K562 (cell line): ENCODE data around the gene MYH6. TPM values are rescaled to one million over a fixed set of nuclear protein-coding genes. Genes with fewer than 3 reads are reported as not detected.
A peak's percentile ranks its signal among the peaks of the same experiment; 100 is the strongest.

Experiments used
- ATAC-seq: fragments of 200-7000 bp; cut with Tn5 transposase; 3 replicates; pipeline ENCODE4 v1.9.1; 2020; ENCODE audit warnings: moderate library complexity
- BruUV-seq: library from RNA; stranded (reverse); fragments of 400-500 nt; replicated peaks from 2 replicates; lab custom pipeline; 2021; lab: Mats Ljungman, UMichigan
- CTCF ChIA-PET: fragments of 300-600 bp; formaldehyde crosslinking; extraction: SDS; loops from one replicate; lab custom pipeline; 2021; ENCODE audit warnings: low intra/inter-chr PET ratio; lab: Yijun Ruan, JAX
- POLR2A ChIA-PET: fragments of 300-600, 350-650 bp; sonication (Branson Sonifier 250); formaldehyde crosslinking; extraction: SDS; loops from one replicate; lab custom pipeline; 2021; ENCODE audit warnings: antibody characterized with exemption, inconsistent platforms; lab: Yijun Ruan, JAX
- DNase-seq, 4 experiments: peaks; one replicate each; pipeline versions ENCODE4 v3.0.0 to v3.0.0-alpha.2; 2011 to 2018; ENCODE audit warnings: low spot score in 3 of 4, mixed read lengths in 3 of 4; ENCODE audit errors: extremely low read depth in 1 of 4
- FAIRE-seq: peaks from 2 replicates; lab custom pipeline; 2011; peaks lifted over from hg19 to GRCh38; lab: Jason Lieb, UNC
- H2AFZ ChIP-seq: 2 replicates; pipeline ENCODE4 v1.6.0; 2011; ENCODE audit warnings: low read depth, low read length, control low read depth, inconsistent platforms
- H3K27ac ChIP-seq: fragments of 200-600 bp; 3 replicates; pipeline ENCODE4 v1.8.0; 2011; ENCODE audit warnings: low read depth, mild to moderate bottlenecking, control low read depth, inconsistent platforms, low read length, moderate library complexity, mixed read lengths; ENCODE audit errors: extremely low read depth
- H3K27me3 ChIP-seq, 2 experiments: fragments of 300-600 bp in 1 of 2; 2 replicates in 1 of 2; 3 replicates in 1 of 2; pipeline versions ENCODE4 v1.6.0 to v1.8.0; 2011; ENCODE audit warnings: inconsistent platforms in 2 of 2, low read length in 2 of 2, mild to moderate bottlenecking in 1 of 2, mixed read lengths in 1 of 2, moderate library complexity in 1 of 2; ENCODE audit not compliant: control insufficient read depth in 2 of 2, insufficient read depth in 2 of 2
- H3K36me3 ChIP-seq: fragments of 300-600 bp; 3 replicates; pipeline ENCODE4 v1.8.0; 2011; ENCODE audit warnings: mild to moderate bottlenecking, low read length, inconsistent platforms; ENCODE audit not compliant: control insufficient read depth, insufficient read depth
- H3K4me1 ChIP-seq, 2 experiments: fragments of 200-600 bp in 1 of 2; replicated peaks in 1 of 2; 2 replicates in 1 of 2; 3 replicates in 1 of 2; pipeline versions ENCODE4 v1.5.1 to v1.8.0; 2011; ENCODE audit warnings: inconsistent platforms in 2 of 2, low read length in 2 of 2, mild to moderate bottlenecking in 1 of 2, mixed read lengths in 1 of 2, moderate library complexity in 1 of 2; ENCODE audit not compliant: control insufficient read depth in 2 of 2, insufficient read depth in 2 of 2
- H3K4me2 ChIP-seq: 2 replicates; pipeline ENCODE4 v1.6.1; 2011; ENCODE audit warnings: low read length, control low read depth, inconsistent platforms, mixed read lengths; ENCODE audit not compliant: insufficient read depth
- H3K4me3 ChIP-seq: fragments of 200-600 bp; sonication (generic), shearing (Covaris generic); 2 replicates; pipeline ENCODE4 v1.5.1; 2016; ENCODE audit warnings: control low read depth, inconsistent platforms
- H3K79me2 ChIP-seq: fragments of 200-600 bp; 3 replicates; pipeline ENCODE4 v1.8.0; 2011; ENCODE audit warnings: low read length, inconsistent platforms; ENCODE audit not compliant: control insufficient read depth, insufficient read depth
- H3K9ac ChIP-seq, 2 experiments: 2 replicates each; pipeline versions ENCODE4 v1.6.0 to v1.6.1; 2011; ENCODE audit warnings: low read depth in 2 of 2, low read length in 2 of 2, control low read depth in 1 of 2, inconsistent platforms in 1 of 2, mild to moderate bottlenecking in 1 of 2, mixed read lengths in 1 of 2; ENCODE audit not compliant: insufficient read depth in 1 of 2
- H3K9me1 ChIP-seq: one replicate; pipeline ENCODE4 v1.6.0; 2011; ENCODE audit warnings: inconsistent platforms, mild to moderate bottlenecking, low read length, moderate library complexity; ENCODE audit not compliant: control insufficient read depth, insufficient read depth
- H3K9me3 ChIP-seq: replicated peaks from 2 replicates; pipeline ENCODE4 v1.5.1; 2011; ENCODE audit warnings: low read depth, low read length, inconsistent platforms; ENCODE audit not compliant: control insufficient read depth, insufficient read depth
- H4K20me1 ChIP-seq: replicated peaks from 2 replicates; pipeline ENCODE4 v1.6.1; 2011; ENCODE audit warnings: low read length, inconsistent platforms, mixed read lengths; ENCODE audit not compliant: control insufficient read depth, insufficient read depth
- HMGXB4 ChIP-seq: sonication (generic); formaldehyde crosslinking; IDR thresholded peaks from 2 replicates; pipeline ENCODE4 v1.8.1; 2023; ENCODE audit warnings: mild to moderate bottlenecking, missing genetic modification reagents
- NCOA1 ChIP-seq: fragments of 450-650 bp; IDR thresholded peaks from 2 replicates; pipeline ENCODE4 v1.6.1; 2016; ENCODE audit warnings: low read depth
- PRDM10 ChIP-seq: fragments of 450-650 bp; IDR thresholded peaks from 2 replicates; pipeline ENCODE4 v1.6.1; 2018; ENCODE audit not compliant: partially characterized antibody
- TSC22D4 ChIP-seq: fragments of 450-650 bp; IDR thresholded peaks from 2 replicates; pipeline ENCODE4 v1.6.1; 2016; ENCODE audit warnings: missing genetic modification characterization, missing biosample characterization, control low read depth
- ZNF561 ChIP-seq: fragments of 450-650 bp; formaldehyde crosslinking; conservative IDR thresholded peaks from 2 replicates; pipeline ENCODE4 v1.4.0; 2020; ENCODE audit warnings: mild to moderate bottlenecking, moderate library complexity
- WGBS: fragments of 100-300 bp; shearing (Covaris generic); methylation state at CpG from one replicate; pipeline ENCODE4 v1.1.6; 2016; ENCODE audit warnings: low coverage, mixed read lengths; ENCODE audit not compliant: insufficient coverage; ENCODE audit errors: missing lambda C conversion rate; 5-methylcytosine and 5-hydroxymethylcytosine counted together
- in situ Hi-C: fragments of 300-500 bp; cut with MboI; formaldehyde crosslinking; loops from 4 replicates; pipeline ENCODE4 v1.15.0; 2018; ENCODE audit warnings: inconsistent platforms, mixed read lengths
- intact Hi-C: fragments of 100-400 bp; cut with micrococcal nuclease; formaldehyde crosslinking; loops from 2 replicates; pipeline ENCODE4 v1.14.2; 2022
- polyA plus RNA-seq, 8 experiments: library from polyadenylated mRNA; depleted of rRNA in 4 of 8; stranded (reverse) in 5 of 8; unstranded in 3 of 8; fragments of >200 nt; fragmentation: Nextera tagmentation in 2 of 8; fragmentation: Illumina TruSeq in 1 of 8; extraction: Ambion mirVana in 2 of 8; extraction: Trizol in 1 of 8; gene quantifications; 2 replicates each; pipeline versions ENCODE4 v1.2.1 to v1.2.3, GENCODE V29; 2011 to 2014; ENCODE audit warnings: inconsistent platforms in 1 of 8, missing spikeins in 1 of 8
- total RNA-seq, 7 experiments: library from RNA; depleted of rRNA in 6 of 7; stranded (reverse); fragments of >200 nt in 6 of 7; fragmentation: Illumina TruSeq in 2 of 7; extraction: Trizol in 2 of 7; gene quantifications; 2 replicates each; pipeline versions ENCODE4 v1.2.1 to v1.2.3, GENCODE V29; 2011 to 2021; ENCODE audit warnings: low replicate concordance in 1 of 7

The MYH6 gene
- total and polyA plus RNA-seq, 9 of the 15 experiments (the other 6 are each of a cell fraction or from before 2014, with no cell fraction given): not detected

- Histone ChIP-seq H3K9me1 (no peaks in the 10 kb centered on the region), H4K20me1 (no peaks in the 10 kb centered on the region; the same call in 1 of the 2 replicates), H3K9ac (peak within 1 kb of the TSS in 1 of 2 experiments; percentile 4; a peak in 1 of 4 replicates), H3K27me3 (peaks cover 0 to 19% of the 10 kb centered on the region in 2 experiments; a peak in 2 of 5 replicates), H3K4me3 (no peak within 1 kb of the TSS), H3K79me2 (no peaks in the 10 kb centered on the region), H2AFZ (peak within 1 kb of the TSS; percentile 82), H3K4me1 (peaks cover 22 to 32% of the 10 kb centered on the region in 2 experiments; a peak in 4 of 5 replicates), H3K27ac (no peak within 1 kb of the TSS), H3K4me2 (no peak within 1 kb of the TSS), H3K9me3 (no peaks in the 10 kb centered on the region), H3K36me3 (no peaks in the 10 kb centered on the region)
- ATAC-seq (no peak), FAIRE-seq (no peak), DNase-seq (no peak)
- BruUV-seq: no TSS peak
- TF ChIP-seq NCOA1: no peak
- no peak for TF ChIP-seq PRDM10
- TF ChIP-seq HMGXB4 (CRISPR knock-in tag): no peak
- TF ChIP-seq TSC22D4: no peak
- TF ChIP-seq ZNF561: no peak
- WGBS: 51% methylated on average over 7 of the region's 10 CpGs
- intact Hi-C loops (no loop called here), in situ Hi-C loops (no loop called here)
- POLR2A ChIA-PET: interaction anchor here (0.6 to 1.1 kb wide), 3 partner anchors 12 to 115 kb away, joined by 3 to 4 read pairs (median 4); partner anchors contain the start of gene PABPN1
- CTCF ChIA-PET: no interaction called here
Measured at GRCh38 chr14:23435543-23436326, 27.7 kb upstream of the MYH6 start, which contains the start of gene MYH7. MYH7 (minus strand) TSS chr14:23435660; CDS start chr14:23433732, 1,928 bp downstream.
